AG09309 (cell line): Measurements from ENCODE around the gene LRRIQ3.

Source experiments
- DNase-seq: peaks from one replicate; pipeline ENCODE4 v3.0.0-alpha.2; 2010; ENCODE audit warnings: low read depth
- H3K4me3 ChIP-seq: 2 replicates; pipeline ENCODE4 v1.5.1; 2011; ENCODE audit warnings: mild to moderate bottlenecking, low read depth, low read length, moderate library complexity; ENCODE audit not compliant: control insufficient read depth
- TF ChIP-seq, protein P1 (sequence below): IDR thresholded peaks from 2 replicates; pipeline ENCODE4 v1.5.1; 2011; ENCODE audit warnings: mild to moderate bottlenecking, low read depth, low read length, inconsistent platforms; ENCODE audit not compliant: insufficient read depth, control insufficient read depth; ENCODE audit errors: missing control alignments

LRRIQ3 gene

DNA sequence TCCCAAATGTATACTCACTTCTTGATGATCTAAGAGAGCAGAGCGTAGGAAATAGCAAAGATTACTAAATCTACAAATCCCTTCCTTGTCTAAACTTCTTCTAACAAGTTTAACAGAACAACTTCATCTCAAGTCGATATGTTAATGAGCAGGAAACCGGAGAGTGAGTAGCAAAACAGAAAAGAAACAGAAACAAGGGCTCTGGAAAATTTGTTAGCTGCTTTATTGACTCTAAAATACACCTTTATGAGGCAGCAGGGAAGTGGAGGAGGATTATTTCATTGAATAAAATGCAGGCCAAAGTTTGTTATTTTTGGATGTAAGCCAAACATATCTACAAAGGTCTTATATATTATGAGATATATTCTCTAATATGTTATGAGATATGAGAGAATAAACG, 192.4 kb downstream of the LRRIQ3 start:
- TF ChIP-seq, protein P1, sequence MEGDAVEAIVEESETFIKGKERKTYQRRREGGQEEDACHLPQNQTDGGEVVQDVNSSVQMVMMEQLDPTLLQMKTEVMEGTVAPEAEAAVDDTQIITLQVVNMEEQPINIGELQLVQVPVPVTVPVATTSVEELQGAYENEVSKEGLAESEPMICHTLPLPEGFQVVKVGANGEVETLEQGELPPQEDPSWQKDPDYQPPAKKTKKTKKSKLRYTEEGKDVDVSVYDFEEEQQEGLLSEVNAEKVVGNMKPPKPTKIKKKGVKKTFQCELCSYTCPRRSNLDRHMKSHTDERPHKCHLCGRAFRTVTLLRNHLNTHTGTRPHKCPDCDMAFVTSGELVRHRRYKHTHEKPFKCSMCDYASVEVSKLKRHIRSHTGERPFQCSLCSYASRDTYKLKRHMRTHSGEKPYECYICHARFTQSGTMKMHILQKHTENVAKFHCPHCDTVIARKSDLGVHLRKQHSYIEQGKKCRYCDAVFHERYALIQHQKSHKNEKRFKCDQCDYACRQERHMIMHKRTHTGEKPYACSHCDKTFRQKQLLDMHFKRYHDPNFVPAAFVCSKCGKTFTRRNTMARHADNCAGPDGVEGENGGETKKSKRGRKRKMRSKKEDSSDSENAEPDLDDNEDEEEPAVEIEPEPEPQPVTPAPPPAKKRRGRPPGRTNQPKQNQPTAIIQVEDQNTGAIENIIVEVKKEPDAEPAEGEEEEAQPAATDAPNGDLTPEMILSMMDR: no peak
- no peak overlapping the region for H3K4me3 ChIP-seq
- no peak for DNase-seq

DNA sequence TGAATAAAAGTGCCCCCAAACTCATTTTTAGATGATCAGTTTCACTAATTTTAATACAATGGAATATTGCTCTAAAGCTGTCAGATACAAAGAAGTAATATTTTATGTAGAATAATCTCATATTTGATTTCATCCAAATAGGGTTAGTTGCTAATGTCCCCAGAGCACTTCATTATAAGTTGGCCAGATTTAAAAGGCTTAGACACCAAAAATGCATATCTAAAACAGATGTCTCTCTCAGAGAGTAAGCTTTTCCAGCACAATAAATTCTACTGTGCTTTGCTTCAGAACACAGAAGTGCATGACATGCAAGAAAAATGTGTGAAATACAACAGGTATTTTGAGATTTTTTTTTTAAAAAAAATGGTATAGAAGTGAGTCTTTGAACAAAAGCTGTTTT, 194.2 kb downstream of the LRRIQ3 start:
- TF ChIP-seq, protein P1: no peak
- DNase-seq: no peak
- no peak overlapping the region for H3K4me3 ChIP-seq

DNA sequence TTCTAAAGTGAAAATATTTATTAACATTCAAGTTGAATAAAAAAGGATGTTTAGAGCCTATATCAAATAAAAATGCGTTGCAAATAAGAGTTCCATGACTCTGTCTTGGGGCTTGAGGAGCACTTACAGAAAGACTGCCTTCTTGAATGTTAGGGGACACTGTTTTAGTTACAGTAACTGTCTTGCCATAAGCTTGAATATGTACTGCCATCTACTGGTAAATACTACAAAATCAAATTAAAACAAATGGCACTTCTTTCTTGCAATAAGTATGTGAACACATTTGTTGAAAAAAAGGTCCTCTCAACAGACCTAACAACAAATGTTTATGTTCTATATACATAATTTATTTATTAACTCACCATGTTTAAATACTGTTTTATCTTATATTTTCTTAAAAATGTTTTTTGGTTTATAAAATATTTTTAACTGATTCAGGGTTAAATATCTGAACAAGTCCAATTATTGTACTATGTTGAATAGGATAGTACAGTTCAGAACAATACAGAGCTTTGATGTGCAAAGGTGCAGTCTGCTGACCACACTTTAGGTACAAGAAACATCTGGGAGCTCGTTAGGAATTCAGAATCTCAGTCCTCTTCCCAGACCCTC, 199.5 kb downstream of the LRRIQ3 start:
- TF ChIP-seq, protein P1: peak; percentile 43
- H3K4me3 ChIP-seq: no peak overlapping the region
- DNase-seq: peak; percentile 33

DNA sequence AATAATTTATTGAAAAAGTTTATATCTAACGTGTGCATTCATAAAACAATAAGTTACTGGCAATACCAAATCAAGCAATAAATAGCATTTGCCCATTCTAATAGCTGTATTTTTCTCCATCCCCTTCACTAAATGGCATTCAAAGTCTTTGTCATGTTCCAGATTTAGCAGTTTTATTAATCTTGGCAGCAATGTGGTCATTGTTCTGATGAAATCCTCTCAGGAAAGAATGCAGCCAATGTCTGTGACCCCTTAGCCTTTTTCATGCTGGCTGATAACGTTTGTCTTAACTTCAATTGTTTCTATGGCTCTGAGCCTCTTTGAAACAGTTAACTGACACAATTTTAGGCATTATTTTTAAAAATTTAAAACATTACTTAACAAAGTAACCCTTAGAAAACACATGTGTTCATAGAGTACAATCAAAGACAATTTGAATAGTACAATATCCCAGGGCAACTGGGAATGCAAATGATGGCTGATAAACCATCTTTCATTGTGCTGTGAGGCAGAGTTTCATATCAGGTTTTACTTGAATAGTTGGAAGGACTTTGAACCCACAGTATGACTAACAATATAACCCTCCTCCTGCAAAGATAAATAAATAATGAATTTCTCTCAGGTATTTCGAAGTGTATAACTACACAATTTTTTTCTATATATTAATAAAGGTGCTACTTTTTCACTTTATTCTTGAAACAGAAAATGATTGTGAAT, 217.5 kb downstream of the LRRIQ3 start:
- DNase-seq: no peak
- H3K4me3 ChIP-seq: no peak overlapping the region
- TF ChIP-seq, protein P1: no peak

DNA sequence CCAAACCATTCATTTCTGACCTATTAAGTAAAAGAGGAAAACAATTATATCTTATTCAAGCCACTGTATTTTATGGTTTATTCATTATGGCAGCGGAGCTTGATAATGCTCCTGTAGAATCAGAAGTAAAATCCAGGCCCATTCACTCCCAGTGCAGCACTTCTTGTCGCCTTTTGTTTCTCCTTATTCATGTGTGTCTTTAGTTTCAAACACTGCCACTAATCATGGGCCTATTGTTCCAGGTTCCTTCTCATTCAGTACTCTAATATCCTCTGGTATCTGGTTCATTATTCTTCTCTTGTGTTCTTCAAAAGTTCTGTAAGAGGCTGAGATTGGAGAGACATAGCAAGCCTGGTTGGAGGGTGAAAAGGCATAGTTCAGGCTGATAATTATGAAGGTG, 218.3 kb downstream of the LRRIQ3 start:
- DNase-seq: no peak
- TF ChIP-seq, protein P1: no peak
- H3K4me3 ChIP-seq: no peak overlapping the region

DNA sequence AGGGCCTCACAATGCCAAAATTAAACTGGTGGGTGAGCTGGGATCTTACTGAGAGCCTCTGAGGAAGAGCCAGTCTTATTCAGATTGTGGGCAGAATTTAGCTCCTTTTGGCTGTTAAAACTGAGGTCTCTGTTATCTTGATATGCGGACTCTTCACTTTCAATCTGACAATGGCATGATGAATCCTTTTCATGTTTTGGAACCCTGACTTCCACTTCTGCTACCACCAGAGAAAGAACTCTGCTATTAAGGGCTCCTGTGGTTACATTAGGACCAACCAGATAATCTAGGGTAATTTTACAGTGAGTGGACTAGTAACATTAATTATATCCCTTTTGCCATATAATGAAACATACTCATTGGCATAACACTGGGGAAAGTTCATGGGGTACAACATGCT, 219.0 kb downstream of the LRRIQ3 start:
- H3K4me3 ChIP-seq: no peak overlapping the region
- DNase-seq: no peak
- TF ChIP-seq, protein P1: no peak
